T-helper 1 cell treated with Interleukin-12 subunit alpha and Interleukin-12 subunit beta and Interleukin-4 antibody, amounts not matched to agents 30 ng/mL and 1 ng/mL, for 36 hours (primary cell): ENCODE results near the gene BBS5. TPM values are rescaled to one million over a fixed set of nuclear protein-coding genes. Genes with fewer than 3 reads are reported as not detected.
"Not testable (repeated sequence)": the region's sequence is repeated elsewhere in the genome, so short reads cannot be mapped to it uniquely, and the experiment has no call there.

Source experiments
- intact Hi-C: fragments of 100-400 bp; cut with micrococcal nuclease; formaldehyde crosslinking; loops from one replicate; pipeline ENCODE4 v1.15.1; 2024
- total RNA-seq: library from RNA; stranded (reverse); gene quantifications from 2 replicates; pipeline ENCODE4 v1.2.3, GENCODE V29; 2022

The BBS5 gene
- total RNA-seq, 1 donor from 2014 or later: 2.2 TPM

- intact Hi-C loops: no loop called here
Measured at GRCh38 chr2:169480079-169480465, 778 bp downstream of the BBS5 start.

GRCh38 chr2:169485650-169486138 lies 6.4 kb downstream of the BBS5 start:
- intact Hi-C loops: no loop called here

- intact Hi-C loops: no loop called here
Measured at GRCh38 chr2:169486487-169486886, 7.2 kb downstream of the BBS5 start.

GRCh38 chr2:169490834-169491233 lies 11.5 kb downstream of the BBS5 start:
- intact Hi-C loops: no loop called here

GRCh38 chr2:169491378-169491777 lies 12.1 kb downstream of the BBS5 start:
- intact Hi-C loops: no loop called here

- intact Hi-C loops: no loop called here
Measured at GRCh38 chr2:169493360-169493759, 14.1 kb downstream of the BBS5 start.

- intact Hi-C loops: no loop called here
Measured at GRCh38 chr2:169495310-169495928, 16.1 kb downstream of the BBS5 start.

- intact Hi-C loops: no loop called here
Measured at GRCh38 chr2:169504651-169505050, 25.4 kb downstream of the BBS5 start.

- intact Hi-C loops: no loop called here
Measured at GRCh38 chr2:169507698-169508097, 28.4 kb downstream of the BBS5 start.

- intact Hi-C loops: no loop called here
Measured at GRCh38 chr2:169509298-169509885, 30.1 kb downstream of the BBS5 start, which contains the start of gene KLHL41. KLHL41 (plus strand) TSS chr2:169509702; CDS start chr2:169509779, 77 bp downstream.

- intact Hi-C loops: no loop called here
Measured at GRCh38 chr2:169509955-169510354, 30.7 kb downstream of the BBS5 start.

GRCh38 chr2:169510496-169510895 lies 31.2 kb downstream of the BBS5 start:
- intact Hi-C loops: no loop called here

- intact Hi-C loops: no loop called here
Measured at GRCh38 chr2:169511818-169512217, 32.5 kb downstream of the BBS5 start.

- intact Hi-C loops: no loop called here
Measured at GRCh38 chr2:169512525-169512924, 33.2 kb downstream of the BBS5 start.

GRCh38 chr2:169513094-169513493 lies 33.8 kb downstream of the BBS5 start:
- intact Hi-C loops: no loop called here

GRCh38 chr2:169513926-169514325 lies 34.6 kb downstream of the BBS5 start:
- intact Hi-C loops: no loop called here

- intact Hi-C loops: not testable (repeated sequence)
Measured at GRCh38 chr2:169514758-169515157, 35.5 kb downstream of the BBS5 start.

- intact Hi-C loops: not testable (repeated sequence)
Measured at GRCh38 chr2:169516488-169516995, 37.2 kb downstream of the BBS5 start.

- intact Hi-C loops: no loop called here
Measured at GRCh38 chr2:169520896-169521295, 41.6 kb downstream of the BBS5 start.

GRCh38 chr2:169523681-169524080 lies 44.4 kb downstream of the BBS5 start:
- intact Hi-C loops: no loop called here

- intact Hi-C loops: no loop called here
Measured at GRCh38 chr2:169525434-169525833, 46.1 kb downstream of the BBS5 start.

GRCh38 chr2:169526451-169526850 lies 47.2 kb downstream of the BBS5 start:
- intact Hi-C loops: no loop called here

GRCh38 chr2:169528271-169528701 lies 49.0 kb downstream of the BBS5 start:
- intact Hi-C loops: loop anchor here (1.0 to 2.0 kb wide), 6 partner anchors 45 to 400 kb away; partner anchors contain the start of genes BBS5, CFAP210, FASTKD1 and PHOSPHO2
